Endodermal cell (in vitro differentiated cells): ENCODE data around the gene ACLY. TPM values are rescaled to one million over a fixed set of nuclear protein-coding genes. Genes with fewer than 3 reads are reported as not detected.

Experiments used
- DNase-seq: peaks from one replicate; pipeline ENCODE4 v3.0.0-alpha.2; 2017
- H3K27ac ChIP-seq: 2 replicates; pipeline ENCODE4 v1.5.1; 2013; ENCODE audit warnings: mild to moderate bottlenecking, low read depth, low read length, moderate library complexity
- H3K27me3 ChIP-seq: 2 replicates; pipeline ENCODE4 v1.6.1; 2013; ENCODE audit warnings: mild to moderate bottlenecking, low read length, moderate library complexity; ENCODE audit not compliant: insufficient read depth, control insufficient read depth, poor library complexity, severe bottlenecking
- H3K36me3 ChIP-seq: 2 replicates; pipeline ENCODE4 v1.7.0; 2013; ENCODE audit warnings: mild to moderate bottlenecking, low read length, moderate library complexity; ENCODE audit not compliant: control insufficient read depth, insufficient read depth
- H3K4me1 ChIP-seq: one replicate; pipeline ENCODE4 v1.7.0; 2013; ENCODE audit warnings: low read length; ENCODE audit not compliant: control insufficient read depth, insufficient read depth
- H3K4me3 ChIP-seq: 2 replicates; pipeline ENCODE4 v1.5.1; 2013; ENCODE audit warnings: mild to moderate bottlenecking, low read length, moderate library complexity
- H3K9ac ChIP-seq: 2 replicates; pipeline ENCODE4 v1.6.1; 2013; ENCODE audit warnings: mild to moderate bottlenecking, low read length, moderate library complexity; ENCODE audit not compliant: poor library complexity, severe bottlenecking; ENCODE audit errors: extremely low read depth
- H3K9me3 ChIP-seq: 2 replicates; pipeline ENCODE4 v1.6.1; 2013; ENCODE audit warnings: mild to moderate bottlenecking, low read length, moderate library complexity; ENCODE audit not compliant: control insufficient read depth
- H3K27ac Mint-ChIP-seq: 2 replicates; pipeline ENCODE4 v1.8.0; 2020; ENCODE audit warnings: mixed read lengths
- H3K27me3 Mint-ChIP-seq: 2 replicates; pipeline ENCODE4 v1.8.0; 2021; ENCODE audit warnings: mild to moderate bottlenecking, mixed read lengths; ENCODE audit not compliant: insufficient read depth
- H3K36me3 Mint-ChIP-seq: 2 replicates; pipeline ENCODE4 v1.8.0; 2020; ENCODE audit warnings: low read depth, mixed read lengths
- H3K4me1 Mint-ChIP-seq: 2 replicates; pipeline ENCODE4 v1.8.0; 2020; ENCODE audit warnings: mixed read lengths
- H3K4me3 Mint-ChIP-seq: 2 replicates; pipeline ENCODE4 v1.8.0; 2020; ENCODE audit warnings: mild to moderate bottlenecking, moderate library complexity, mixed read lengths
- H3K9me3 Mint-ChIP-seq: 2 replicates; pipeline ENCODE4 v1.8.0; 2020; ENCODE audit warnings: mild to moderate bottlenecking, mixed read lengths
- CTCF ChIP-seq: fragments of 200-600 bp; sonication (generic); conservative IDR thresholded peaks from 2 replicates; pipeline ENCODE4 v1.5.0; 2021; ENCODE audit warnings: antibody characterized with exemption, mild to moderate bottlenecking
- WGBS, 2 experiments: methylation state at CpG; one replicate each; pipeline versions ENCODE4 v1.1.5 to v1.1.7; 2013; ENCODE audit warnings: missing lambda C conversion rate in 2 of 2, mixed read lengths in 1 of 2; ENCODE audit not compliant: insufficient coverage in 1 of 2, insufficient read length in 1 of 2; 5-methylcytosine and 5-hydroxymethylcytosine counted together
- total RNA-seq, 2 donors: library from RNA; stranded (reverse); fragmentation: NEBNext Ultra II Directional in 1 of 2; extraction: Animal tissue kit (Norgen Biotek cat#: 25700) in 1 of 2; gene quantifications; 2 replicates in 1 of 2; 3 replicates in 1 of 2; pipeline ENCODE4 v1.2.1, GENCODE V29; 2021

ACLY gene
- total RNA-seq, 2 donors from 2014 or later, result 261 to 304 TPM

- H3K27ac ChIP-seq, result peak overlapping the region; percentile 91
- H3K36me3 Mint-ChIP-seq, result peaks cover 12% of the 10 kb centered on the region
- peak; percentile 70 for DNase-seq
- TF ChIP-seq CTCF, result peak; percentile 27
- no peaks in the 10 kb centered on the region for H3K9me3 Mint-ChIP-seq
- H3K27me3 Mint-ChIP-seq, result no peaks in the 10 kb centered on the region
- H3K27me3 ChIP-seq, result no peaks in the 10 kb centered on the region
- peaks cover 9% of the 10 kb centered on the region for H3K36me3 ChIP-seq
- peak overlapping the region; percentile 55 for H3K27ac Mint-ChIP-seq
- H3K4me1 ChIP-seq, result peaks cover 16% of the 10 kb centered on the region
- peak overlapping the region; percentile 92 for H3K9ac ChIP-seq
- H3K9me3 ChIP-seq, result no peaks in the 10 kb centered on the region
- H3K4me3 ChIP-seq, result peak overlapping the region; percentile 96
- H3K4me1 Mint-ChIP-seq, result peaks cover 50% of the 10 kb centered on the region
- WGBS, 2 experiments, result 5 to 13% methylated on average over 8 to 26 of the region's 26 CpGs
- peak overlapping the region; percentile 86 for H3K4me3 Mint-ChIP-seq
Measured at GRCh38 chr17:41917679-41918313, 955 bp downstream of the ACLY start.

GRCh38 chr17:41917192-41917591 is 1.6 kb downstream of the ACLY start:
- no peak for TF ChIP-seq CTCF
- Mint-ChIP-seq H3K4me3 (peak overlapping the region; percentile 86), H3K4me1 (peaks cover 52% of the 10 kb centered on the region), H3K27me3 (no peaks in the 10 kb centered on the region), H3K27ac (peak overlapping the region; percentile 55), H3K9me3 (no peaks in the 10 kb centered on the region), H3K36me3 (peaks cover 18% of the 10 kb centered on the region)
- H3K9ac ChIP-seq, result peak overlapping the region; percentile 92
- H3K36me3 ChIP-seq, result peaks cover 15% of the 10 kb centered on the region
- 45 to 80% methylated on average over 2 to 4 of the region's 4 CpGs for WGBS, 2 experiments
- H3K27ac ChIP-seq, result no peak overlapping the region
- H3K4me1 ChIP-seq, result peaks cover 16% of the 10 kb centered on the region
- no peaks in the 10 kb centered on the region for H3K9me3 ChIP-seq
- H3K4me3 ChIP-seq, result peak overlapping the region; percentile 96
- no peaks in the 10 kb centered on the region for H3K27me3 ChIP-seq
- no peak for DNase-seq

GRCh38 chr17:41915566-41915965 is 3.2 kb downstream of the ACLY start:
- Histone ChIP-seq H3K9ac (peak overlapping the region; percentile 8), H3K4me3 (peak overlapping the region; percentile 74), H3K36me3 (peaks cover 31% of the 10 kb centered on the region), H3K9me3 (no peaks in the 10 kb centered on the region), H3K27ac (peak overlapping the region; percentile 11), H3K27me3 (no peaks in the 10 kb centered on the region), H3K4me1 (peaks cover 16% of the 10 kb centered on the region)
- TF ChIP-seq CTCF, result no peak
- no peaks in the 10 kb centered on the region for H3K9me3 Mint-ChIP-seq
- no peaks in the 10 kb centered on the region for H3K27me3 Mint-ChIP-seq
- peaks cover 52% of the 10 kb centered on the region for H3K4me1 Mint-ChIP-seq
- no peak for DNase-seq
- H3K27ac Mint-ChIP-seq, result peak overlapping the region; percentile 62
- peaks cover 31% of the 10 kb centered on the region for H3K36me3 Mint-ChIP-seq
- H3K4me3 Mint-ChIP-seq, result peak overlapping the region; percentile 86
- WGBS, 2 experiments, result 92% methylated on average over 2 of the region's 2 CpGs; no CpG with 5 or more reads in 1 of the 2 experiments
